ENCODE data around the gene GPR107. TPM values are rescaled to one million over a fixed set of nuclear protein-coding genes. Genes with fewer than 3 reads are reported as not detected.

GPR107 gene
- total and polyA plus RNA-seq, 2 of the 8 experiments (the other 6 are each of a cell fraction or from before 2014, with no cell fraction given), result 19.3 to 30.7 TPM

GRCh38 chr9:130024597-130024994, 29.1 kb upstream of the GPR107 start:
- no peaks in the 10 kb centered on the region for H3K9me3 ChIP-seq (ENCODE audit: insufficient read depth in 2 of 2, low read depth in 1 of 2, low read length in 1 of 2)
- no peak overlapping the region for H3K23ac ChIP-seq (ENCODE audit: insufficient read length)
- H3K4ac ChIP-seq (replicated peaks; ENCODE audit: insufficient read length, low read depth, low read length), result no peak overlapping the region
- no peak overlapping the region for H2BK15ac ChIP-seq (ENCODE audit: low read length)
- H2BK120ac ChIP-seq (replicated peaks; ENCODE audit: low read depth, low read length), result no peak overlapping the region
- FAIRE-seq (no peak), DNase-seq (ENCODE audit: low read depth in 1 of 2, low spot score in 2 of 2) (no peak)
- H3K23me2 ChIP-seq (ENCODE audit: low read depth, low read length), result no peaks in the 10 kb centered on the region
- ChIA-PET POLR2A (ENCODE audit: partially characterized antibody) (no interaction called here), CTCF (ENCODE audit: partially characterized antibody) (no interaction called here)
- H3K36me3 ChIP-seq (ENCODE audit: control insufficient read depth in 2 of 4, insufficient read depth in 4 of 4, low read length in 3 of 4), result no peaks in the 10 kb centered on the region
- H2BK12ac ChIP-seq (ENCODE audit: low read depth, low read length), result no peak overlapping the region
- H3K56ac ChIP-seq (replicated peaks; ENCODE audit: insufficient read length, low read depth, low read length), result no peak overlapping the region
- H3K27me3 ChIP-seq (replicated peaks in 1 of 4; ENCODE audit: control insufficient read depth in 3 of 4, extremely low read depth in 1 of 4, insufficient read depth in 3 of 4, low read length in 3 of 4), result no peaks in the 10 kb centered on the region
- 92% methylated on average over 5 of the region's 5 CpGs; no CpG with 5 or more reads in 1 of the 2 experiments for WGBS, 2 experiments (ENCODE audit: extremely low coverage in 1 of 2, insufficient coverage in 1 of 2, insufficient read length in 1 of 2, insufficient replicate concordance in 2 of 2, low coverage in 1 of 2, low lambda C conversion rate in 2 of 2, missing lambda C conversion rate in 1 of 2)
- no peak overlapping the region for H2BK20ac ChIP-seq (ENCODE audit: low read length)
- H3K4me2 ChIP-seq (ENCODE audit: insufficient read depth in 1 of 2, low read depth in 2 of 2, low read length in 2 of 2), result no peak overlapping the region
- TF ChIP-seq EGR1 (IDR thresholded peaks at IDR 0.05; ENCODE audit: borderline replicate concordance, low read depth, low read length), result no peak
- no peak for TF ChIP-seq NANOG (IDR thresholded peaks at IDR 0.05; ENCODE audit: insufficient read depth, low read depth, low read length, poor library complexity, severe bottlenecking)
- TF ChIP-seq GABPA (IDR thresholded peaks at IDR 0.05; ENCODE audit: borderline replicate concordance, insufficient read depth, low read length), result no peak
- no peak for TF ChIP-seq CHD1 (IDR thresholded peaks at IDR 0.05; ENCODE audit: low read depth, low read length)
- TF ChIP-seq, protein P1, sequence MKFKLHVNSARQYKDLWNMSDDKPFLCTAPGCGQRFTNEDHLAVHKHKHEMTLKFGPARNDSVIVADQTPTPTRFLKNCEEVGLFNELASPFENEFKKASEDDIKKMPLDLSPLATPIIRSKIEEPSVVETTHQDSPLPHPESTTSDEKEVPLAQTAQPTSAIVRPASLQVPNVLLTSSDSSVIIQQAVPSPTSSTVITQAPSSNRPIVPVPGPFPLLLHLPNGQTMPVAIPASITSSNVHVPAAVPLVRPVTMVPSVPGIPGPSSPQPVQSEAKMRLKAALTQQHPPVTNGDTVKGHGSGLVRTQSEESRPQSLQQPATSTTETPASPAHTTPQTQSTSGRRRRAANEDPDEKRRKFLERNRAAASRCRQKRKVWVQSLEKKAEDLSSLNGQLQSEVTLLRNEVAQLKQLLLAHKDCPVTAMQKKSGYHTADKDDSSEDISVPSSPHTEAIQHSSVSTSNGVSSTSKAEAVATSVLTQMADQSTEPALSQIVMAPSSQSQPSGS (IDR thresholded peaks at IDR 0.05; ENCODE audit: low read length), result no peak
- TF ChIP-seq RFX5 (IDR thresholded peaks at IDR 0.05; ENCODE audit: borderline replicate concordance, low read depth, low read length), result no peak
- H3K14ac ChIP-seq (ENCODE audit: insufficient read length), result no peak overlapping the region
- no peaks in the 10 kb centered on the region for H3K4me1 ChIP-seq (replicated peaks in 1 of 4; ENCODE audit: control insufficient read depth in 3 of 4, insufficient read depth in 4 of 4, low read length in 3 of 4)
- H4K5ac ChIP-seq (ENCODE audit: insufficient read length, low read depth, low read length), result no peak overlapping the region
- H3K4me3 ChIP-seq (ENCODE audit: extremely low read depth in 1 of 4, insufficient read depth in 2 of 4, low read depth in 3 of 4, low read length in 4 of 4), result no peak overlapping the region
- H3K18ac ChIP-seq (ENCODE audit: extremely low read depth, low read length), result no peak overlapping the region
- no peak overlapping the region for H4K8ac ChIP-seq (ENCODE audit: extremely low read depth, insufficient read depth, low read length)
- no peak overlapping the region for H4K91ac ChIP-seq (replicated peaks; ENCODE audit: insufficient read length, low read length)
- H3K27ac ChIP-seq (ENCODE audit: low read depth, low read length), result no peak overlapping the region
- peaks cover 3% of the 10 kb centered on the region; the same call in 1 of the 2 replicates for H3K79me1 ChIP-seq (ENCODE audit: low read depth, low read length)
- no peak overlapping the region for H2AFZ ChIP-seq (ENCODE audit: low read length)
- no peaks in the 10 kb centered on the region for H4K20me1 ChIP-seq (replicated peaks in 1 of 2; ENCODE audit: control insufficient read depth in 1 of 2, insufficient read depth in 2 of 2, low read length in 2 of 2)
- no peak overlapping the region for H3K9ac ChIP-seq (replicated peaks in 1 of 4; ENCODE audit: extremely low read depth in 1 of 4, low read depth in 3 of 4, low read length in 3 of 4)
- no peak overlapping the region for H2BK5ac ChIP-seq (ENCODE audit: low read depth, low read length)
- H3K79me2 ChIP-seq (ENCODE audit: control insufficient read depth in 1 of 2, insufficient read depth in 2 of 2, low read length in 2 of 2), result peaks cover 0 to 20% of the 10 kb centered on the region in 2 experiments; a peak in 1 of 4 replicates
- no peak overlapping the region for H2AK5ac ChIP-seq (ENCODE audit: low read depth, low read length)
